GM21390 (cell line): ENCODE data around the gene OR51V1.
A peak's percentile ranks its signal among the peaks of the same experiment; 100 is the strongest.
"Not testable (repeated sequence)": the region's sequence is repeated elsewhere in the genome, so short reads cannot be mapped to it uniquely, and the experiment has no call there.

ENCODE experiments used
- ATAC-seq: cut with Tn5 transposase; IDR thresholded peaks from one replicate; pipeline ENCODE4 v1.9.1; 2021; ENCODE audit not compliant: unreplicated experiment

Gene OR51V1

DNA sequence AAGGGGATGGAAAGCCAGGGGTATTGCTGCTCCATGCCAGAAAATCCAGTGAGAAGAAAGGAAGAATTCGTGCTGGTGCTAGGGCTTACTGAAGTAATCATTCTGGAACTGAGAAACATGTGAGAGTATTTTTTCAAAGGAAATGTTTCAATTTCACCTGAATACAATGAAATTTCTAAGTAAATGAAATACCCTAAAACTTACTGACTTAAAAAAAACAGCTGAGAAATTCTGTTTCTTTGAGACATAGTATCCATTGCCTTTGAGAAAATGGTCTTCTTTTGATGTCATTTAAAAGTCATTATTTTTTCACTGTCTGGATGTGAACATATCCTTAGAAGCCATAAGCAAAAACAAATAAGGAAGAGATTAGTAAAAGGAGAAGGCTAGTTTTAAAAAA is at the start of gene OR51V1:
TSS of gene OR51V1 (minus strand) at position 101 of the 400 bp plus-strand sequence. CDS start at position 101, 0 bp downstream.
- no peak for ATAC-seq

GRCh38 chr11:5249807-5250396 is 49.4 kb upstream of the OR51V1 start, which contains the start of gene HBG1:
TSS of gene HBG1 (minus strand) at chr11:5249857. CDS start at chr11:5249804, 53 bp downstream.
- ATAC-seq = not testable (repeated sequence)

GRCh38 chr11:5248498-5248897 is 48.0 kb upstream of the OR51V1 start:
- ATAC-seq = not testable (repeated sequence)

GRCh38 chr11:5247472-5248192 is 47.1 kb upstream of the OR51V1 start:
- ATAC-seq = no peak

DNA sequence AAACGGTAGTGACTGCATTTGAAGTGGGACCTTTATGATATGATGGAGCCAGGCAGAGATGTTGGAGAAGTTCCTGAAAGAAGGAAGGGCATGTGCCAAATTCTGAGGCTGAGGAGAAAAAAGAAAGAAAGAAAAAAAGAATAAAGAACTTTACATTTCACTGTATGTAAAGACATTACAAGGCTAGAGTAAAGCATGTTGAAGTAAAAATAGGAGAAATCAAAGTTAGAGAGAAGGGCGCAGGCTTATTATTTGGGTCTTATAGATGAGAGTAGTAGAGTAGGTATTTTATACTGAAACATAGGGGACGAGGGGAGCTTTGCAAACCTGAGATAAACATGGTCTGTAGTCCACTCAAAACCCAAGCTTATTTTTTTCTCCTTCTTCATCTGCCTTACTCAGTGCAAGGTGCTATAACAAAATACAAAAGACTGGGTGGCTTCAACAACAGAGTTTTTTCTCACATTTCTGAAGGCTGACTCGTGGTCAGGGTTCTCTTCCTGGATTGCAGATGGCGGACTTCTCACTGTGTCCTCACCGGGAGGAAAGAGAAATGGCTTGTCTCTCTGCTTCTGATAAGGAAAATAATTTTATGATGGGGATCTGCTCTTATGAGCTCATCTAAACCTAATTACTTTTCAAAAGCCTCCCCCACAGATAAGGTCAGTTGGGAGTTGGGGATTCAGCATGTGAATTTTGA is 46.4 kb upstream of the OR51V1 start:
- no peak for ATAC-seq

DNA sequence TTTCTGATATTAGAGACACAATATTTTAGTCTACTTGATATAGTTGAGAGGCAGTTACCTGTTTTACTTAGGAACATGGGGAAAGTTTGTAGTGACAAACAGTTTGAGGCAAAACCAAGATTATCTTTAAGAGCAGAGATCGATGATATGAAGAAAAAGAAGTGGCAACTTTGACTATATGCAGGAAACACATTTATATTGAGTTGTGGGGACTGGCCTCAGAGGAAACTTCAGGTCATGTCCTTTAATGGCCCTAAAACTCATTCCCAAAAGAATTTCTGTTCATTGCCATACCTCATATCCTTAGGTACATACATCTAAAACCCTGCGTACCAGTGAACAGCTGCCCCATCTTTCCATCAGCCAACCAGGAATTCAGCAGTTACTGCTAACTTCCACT is 44.7 kb upstream of the OR51V1 start:
- no peak for ATAC-seq

GRCh38 chr11:5243816-5244180 is 43.3 kb upstream of the OR51V1 start:
- ATAC-seq = no peak

GRCh38 chr11:5242933-5243815 is 42.7 kb upstream of the OR51V1 start:
- peak; percentile 68 for ATAC-seq

DNA sequence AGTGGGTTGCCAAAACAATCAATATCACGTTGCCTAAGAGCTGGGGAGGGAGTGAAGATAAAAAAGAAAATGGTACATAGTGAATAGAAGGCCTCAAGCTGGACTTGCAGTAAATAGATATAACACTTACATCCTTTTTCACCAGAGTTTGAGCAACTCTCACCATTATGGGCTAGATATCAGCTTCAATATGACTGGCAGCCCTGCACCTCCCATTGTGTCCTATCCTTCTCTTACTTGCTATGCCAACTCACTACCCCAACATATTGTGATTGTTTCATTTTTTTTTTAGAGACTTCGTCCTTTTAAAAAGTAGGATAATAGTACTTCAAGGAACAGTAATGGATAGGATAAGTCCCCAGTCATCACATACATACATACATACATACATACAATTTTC is 41.7 kb upstream of the OR51V1 start:
- no peak for ATAC-seq

DNA sequence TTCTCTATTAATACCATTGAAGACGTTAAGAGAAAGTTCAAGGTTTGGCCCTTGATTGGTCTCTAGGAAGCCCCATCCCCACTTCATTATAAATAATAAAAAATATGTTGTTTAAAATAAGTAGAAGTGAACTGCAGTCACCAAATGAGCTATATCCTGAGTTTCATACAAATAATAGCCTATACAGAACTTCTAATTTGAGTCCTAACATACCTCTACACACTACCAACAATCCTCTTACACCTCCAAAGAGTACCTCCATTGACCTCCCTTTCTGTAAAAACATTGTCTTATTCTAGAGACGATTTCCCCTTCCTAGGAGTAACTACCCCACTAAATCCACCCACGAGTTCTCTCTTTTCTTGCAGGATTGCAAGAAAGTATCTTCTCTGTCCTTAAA is 41.0 kb upstream of the OR51V1 start:
- no peak for ATAC-seq

- no peak for ATAC-seq
Measured at GRCh38 chr11:5240458-5240857, 40.0 kb upstream of the OR51V1 start.

GRCh38 chr11:5240056-5240455 is 39.6 kb upstream of the OR51V1 start:
- no peak for ATAC-seq

DNA sequence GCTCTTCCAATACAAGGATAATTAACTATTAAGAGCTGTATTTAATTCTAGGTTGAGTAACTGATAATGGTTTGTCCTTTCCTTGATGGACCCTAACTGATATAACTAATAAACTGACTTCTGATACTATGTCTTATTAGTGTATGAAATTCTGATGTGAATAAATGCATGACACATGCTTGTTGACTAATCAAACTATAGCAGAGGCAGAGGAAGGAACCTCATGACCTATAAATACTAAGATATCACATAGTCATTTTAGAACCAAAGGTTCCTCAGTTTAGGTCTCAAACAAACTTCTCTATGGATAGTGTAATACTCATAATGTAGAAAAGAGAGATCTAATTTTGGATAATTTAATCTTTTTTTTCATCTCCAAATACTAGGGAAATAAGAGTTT is 38.6 kb upstream of the OR51V1 start:
- ATAC-seq = no peak

GRCh38 chr11:5238486-5238885 is 38.0 kb upstream of the OR51V1 start:
- no peak for ATAC-seq

DNA sequence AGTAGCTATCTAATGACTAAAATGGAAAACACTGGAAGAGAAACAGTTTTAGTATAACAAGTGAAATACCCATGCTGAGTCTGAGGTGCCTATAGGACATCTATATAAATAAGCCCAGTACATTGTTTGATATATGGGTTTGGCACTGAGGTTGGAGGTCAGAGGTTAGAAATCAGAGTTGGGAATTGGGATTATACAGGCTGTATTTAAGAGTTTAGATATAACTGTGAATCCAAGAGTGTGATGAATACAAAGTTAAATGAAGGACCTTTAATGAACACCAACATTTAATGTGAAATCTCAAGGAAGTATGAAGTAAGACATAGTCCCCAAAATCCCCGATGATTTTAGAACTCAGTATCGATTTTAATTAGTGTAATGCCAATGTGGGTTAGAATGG is 36.9 kb upstream of the OR51V1 start:
- no peak for ATAC-seq

GRCh38 chr11:5235364-5236095 is 35.0 kb upstream of the OR51V1 start:
- ATAC-seq = no peak

DNA sequence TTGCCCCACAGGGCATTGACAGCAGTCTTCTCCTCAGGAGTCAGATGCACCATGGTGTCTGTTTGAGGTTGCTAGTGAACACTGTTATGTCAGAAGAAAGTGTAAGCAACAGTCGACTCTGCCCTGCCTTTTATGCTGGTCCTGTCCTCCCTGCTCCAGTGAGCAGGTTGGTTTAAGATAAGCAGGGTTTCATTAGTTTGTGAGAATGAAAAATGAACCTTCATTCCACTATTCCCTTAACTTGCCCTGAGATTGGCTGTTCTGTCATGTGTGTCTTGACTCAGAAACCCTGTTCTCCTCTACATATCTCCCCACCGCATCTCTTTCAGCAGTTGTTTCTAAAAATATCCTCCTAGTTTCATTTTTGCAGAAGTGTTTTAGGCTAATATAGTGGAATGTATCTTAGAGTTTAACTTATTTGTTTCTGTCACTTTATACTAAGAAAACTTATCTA is 33.9 kb upstream of the OR51V1 start, which contains the start of gene HBD:
TSS of gene HBD (minus strand) at position 103 of the 454 bp plus-strand sequence. CDS start at position 53, 50 bp downstream.
- peak; percentile 91 for ATAC-seq

GRCh38 chr11:5233307-5233706 is 32.8 kb upstream of the OR51V1 start:
- no peak for ATAC-seq

DNA sequence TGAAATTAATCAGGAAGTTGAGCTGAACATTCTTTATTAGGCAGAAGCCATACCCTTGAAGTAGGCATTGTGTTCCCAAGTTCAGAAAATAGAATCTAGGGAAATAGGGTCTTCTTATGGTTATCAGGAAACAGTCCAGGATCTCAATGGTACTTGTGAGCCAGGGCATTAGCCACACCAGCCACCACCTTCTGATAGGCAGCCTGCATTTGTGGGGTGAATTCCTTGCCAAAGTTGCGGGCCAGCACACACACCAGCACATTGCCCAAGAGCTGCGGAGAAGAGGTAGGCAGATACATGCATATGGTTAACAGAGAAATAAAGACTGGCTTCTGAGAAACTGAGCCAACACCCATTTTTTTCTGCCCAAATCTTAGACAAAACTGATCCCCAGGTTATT is 32.3 kb upstream of the OR51V1 start:
- ATAC-seq = no peak

- no peak for ATAC-seq
Measured at GRCh38 chr11:5232176-5232575, 31.7 kb upstream of the OR51V1 start.
